K562 (cell line): ENCODE data around the gene SCYL1. TPM values are rescaled to one million over a fixed set of nuclear protein-coding genes. Genes with fewer than 3 reads are reported as not detected.

Experiments used
- ETV1 ChIP-seq: fragments of 450-650 bp; conservative IDR thresholded peaks from 2 replicates; pipeline ENCODE4 v1.6.1; 2016; ENCODE audit warnings: missing genetic modification characterization, control low read depth, low read depth, missing compliant biosample characterization
- HMG20B ChIP-seq: fragments of 250-450 bp; sonication (Bioruptor Pico); IDR thresholded peaks from 2 replicates; pipeline ENCODE4 v1.5.0; 2021; ENCODE audit warnings: mild to moderate bottlenecking
- HNRNPLL ChIP-seq: fragments of 200-400 bp; formaldehyde crosslinking; IDR thresholded peaks from 2 replicates; pipeline ENCODE4 v1.6.1; 2017; ENCODE audit warnings: low read length, low read depth, mild to moderate bottlenecking; ENCODE audit not compliant: poor library complexity, severe bottlenecking
- KLF1 ChIP-seq: fragments of 450-650 bp; IDR thresholded peaks from 2 replicates; pipeline ENCODE4 v1.6.1; 2016; ENCODE audit warnings: missing genetic modification characterization, missing compliant biosample characterization
- MBD2 ChIP-seq: sonication (generic); IDR thresholded peaks from 2 replicates; pipeline ENCODE4 v1.6.1; 2016; ENCODE audit warnings: low read depth, borderline replicate concordance
- MCM2 ChIP-seq: fragments of 450-650 bp; IDR thresholded peaks from 2 replicates; pipeline ENCODE4 v1.6.1; 2017; ENCODE audit warnings: low read depth, mild to moderate bottlenecking
- MGA ChIP-seq: fragments of 450-650 bp; IDR thresholded peaks from 2 replicates; pipeline ENCODE4 v1.6.1; 2016; ENCODE audit warnings: mild to moderate bottlenecking, moderate library complexity
- NR2C1 ChIP-seq, 2 experiments: fragments of 450-650 bp; IDR thresholded peaks; 2 replicates each; pipeline ENCODE4 v1.6.1; 2017; ENCODE audit warnings: mild to moderate bottlenecking in 2 of 2, antibody characterized with exemption in 1 of 2, inconsistent platforms in 1 of 2, missing compliant biosample characterization in 1 of 2, missing genetic modification characterization in 1 of 2
- NR4A1 ChIP-seq, 2 experiments: fragments of 250-450 bp in 1 of 2; fragments of 450-650 bp in 1 of 2; sonication (Bioruptor Pico) in 1 of 2; IDR thresholded peaks; 2 replicates each; pipeline versions ENCODE4 v1.4.0 to v1.6.1; 2016 to 2020; ENCODE audit warnings: mild to moderate bottlenecking in 2 of 2, missing compliant biosample characterization in 1 of 2, missing genetic modification characterization in 1 of 2, moderate library complexity in 1 of 2
- RCOR1 ChIP-seq, 2 experiments: IDR thresholded peaks; 2 replicates each; pipeline ENCODE4 v1.6.1; 2012; ENCODE audit warnings: low read depth in 2 of 2, low read length in 2 of 2, borderline replicate concordance in 1 of 2, improper control_type of control experiment in 1 of 2
- SREBF2 ChIP-seq: sonication (generic); formaldehyde crosslinking; IDR thresholded peaks from 2 replicates; pipeline ENCODE4 v1.4.0; 2020; ENCODE audit warnings: mild to moderate bottlenecking, missing genetic modification reagents
- USF2 ChIP-seq: sonication (generic); formaldehyde crosslinking; IDR thresholded peaks from 2 replicates; pipeline ENCODE4 v1.5.0; 2020; ENCODE audit warnings: missing genetic modification reagents
- polyA plus RNA-seq, 8 experiments: library from polyadenylated mRNA; depleted of rRNA in 4 of 8; stranded (reverse) in 5 of 8; unstranded in 3 of 8; fragments of >200 nt; fragmentation: Nextera tagmentation in 2 of 8; fragmentation: Illumina TruSeq in 1 of 8; extraction: Ambion mirVana in 2 of 8; extraction: Trizol in 1 of 8; gene quantifications; 2 replicates each; pipeline versions ENCODE4 v1.2.1 to v1.2.3, GENCODE V29; 2011 to 2014; ENCODE audit warnings: inconsistent platforms in 1 of 8, missing spikeins in 1 of 8
- total RNA-seq, 7 experiments: library from RNA; depleted of rRNA in 6 of 7; stranded (reverse); fragments of >200 nt in 6 of 7; fragmentation: Illumina TruSeq in 2 of 7; extraction: Trizol in 2 of 7; gene quantifications; 2 replicates each; pipeline versions ENCODE4 v1.2.1 to v1.2.3, GENCODE V29; 2011 to 2021; ENCODE audit warnings: low replicate concordance in 1 of 7

Gene SCYL1
- total and polyA plus RNA-seq, 9 of the 15 experiments (the other 6 are each of a cell fraction or from before 2014, with no cell fraction given): 1.9 to 145 (median 57.6) TPM

GRCh38 chr11:65497141-65498041 is 27.5 kb upstream of the SCYL1 start (continued):
- TF ChIP-seq MGA (no peak), MCM2 (no peak), HNRNPLL (peak; percentile 90), KLF1 (peak; percentile 98), NR2C1 (IDR thresholded peaks at IDR 0.05) (no peak), NR2C1 (tag; IDR thresholded peaks at IDR 0.05) (no peak; the same call in 1 of the 2 replicates), RCOR1 (IDR thresholded peaks at IDR 0.05; ENCODE audit: borderline replicate concordance in 1 of 2, low read depth in 2 of 2, low read length in 2 of 2) (peak; percentile 21 to 58; a peak in 2 of 4 replicates), ETV1 (tag) (peak; percentile 24), USF2 (CRISPR knock-in tag) (peak; percentile 43; the same call in 1 of the 2 replicates), NR4A1 (CRISPR knock-in tag; IDR thresholded peaks at IDR 0.05) (no peak), NR4A1 (tag; IDR thresholded peaks at IDR 0.05) (no peak), HMG20B (CRISPR knock-in tag) (no peak), SREBF2 (no peak), MBD2 (peak; percentile 66)
